ENCODE data around the gene ATAD3C.
"Not testable (repeated sequence)": the region's sequence is repeated elsewhere in the genome, so short reads cannot be mapped to it uniquely, and the experiment has no call there.

ATAD3C gene

DNA sequence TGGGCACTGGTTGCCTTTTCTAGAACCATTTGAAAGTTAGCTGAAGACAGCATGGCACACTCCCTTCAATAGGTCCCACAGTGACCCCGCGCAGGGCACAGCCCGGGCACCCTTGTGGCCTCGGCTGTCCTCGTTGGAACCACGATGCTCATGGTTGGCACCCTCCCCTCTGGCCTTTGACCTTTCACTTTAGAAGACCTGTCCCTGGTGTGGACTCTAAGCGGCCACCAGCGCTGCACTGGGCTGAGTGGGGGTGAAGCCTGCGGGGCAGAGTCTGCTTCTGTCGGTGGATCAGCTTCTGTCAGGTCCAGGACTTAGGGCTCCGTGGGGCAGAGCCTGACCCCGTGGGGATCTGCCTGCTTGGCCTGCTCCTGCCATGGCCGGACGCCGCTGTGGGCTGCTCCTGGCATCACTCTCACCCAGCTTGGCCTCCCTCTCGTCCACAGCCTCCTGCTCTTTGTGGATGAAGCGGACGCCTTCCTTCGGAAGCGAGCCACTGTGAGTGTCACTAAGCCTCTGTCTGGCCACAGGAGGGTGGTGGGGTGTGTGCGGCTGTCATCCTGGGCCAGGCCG lies 7.3 kb downstream of the ATAD3C start:
- ATAC-seq (ENCODE audit: low read depth); H3K4me1 Mint-ChIP-seq; H3K4me3 Mint-ChIP-seq; H3K36me3 Mint-ChIP-seq; DNase-seq (ENCODE audit: low spot score in 2 of 2); H3K27me3 Mint-ChIP-seq; H3K9me3 Mint-ChIP-seq; H3K27ac Mint-ChIP-seq: not testable (repeated sequence)

DNA sequence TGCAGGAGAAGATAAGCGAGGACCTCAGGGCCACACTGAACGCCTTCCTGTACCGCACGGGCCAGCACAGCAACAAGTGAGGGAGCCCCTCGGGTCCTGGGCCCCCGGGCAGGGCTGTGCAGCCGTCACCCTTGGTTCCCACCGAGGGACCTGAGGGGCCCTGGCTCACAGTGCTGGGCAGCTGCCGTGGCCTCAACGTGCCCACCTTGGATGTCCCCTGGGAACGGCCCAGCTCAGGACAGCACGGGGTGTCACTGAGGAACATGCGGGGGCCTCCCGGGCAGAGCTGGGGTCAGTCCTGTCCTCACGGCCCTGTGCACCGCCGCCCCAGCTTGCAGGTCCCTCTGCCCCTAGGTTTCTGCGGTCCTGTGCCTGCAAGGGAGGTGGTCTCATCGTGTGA lies 9.7 kb downstream of the ATAD3C start:
- H3K4me1 Mint-ChIP-seq; H3K4me3 Mint-ChIP-seq; H3K27me3 Mint-ChIP-seq; H3K36me3 Mint-ChIP-seq; H3K27ac Mint-ChIP-seq; DNase-seq (ENCODE audit: low spot score in 2 of 2); ATAC-seq (ENCODE audit: low read depth); H3K9me3 Mint-ChIP-seq: not testable (repeated sequence)

- not testable (repeated sequence) for H3K4me3 Mint-ChIP-seq; ATAC-seq (ENCODE audit: low read depth); DNase-seq (ENCODE audit: low spot score in 2 of 2); H3K4me1 Mint-ChIP-seq; H3K27me3 Mint-ChIP-seq; H3K9me3 Mint-ChIP-seq; H3K36me3 Mint-ChIP-seq; H3K27ac Mint-ChIP-seq
Observed at GRCh38 chr1:1459711-1460110, 10.2 kb downstream of the ATAD3C start.

GRCh38 chr1:1460540-1461130 lies 11.1 kb downstream of the ATAD3C start:
- H3K27me3 Mint-ChIP-seq, result peaks cover 1% of the 10 kb centered on the region
- H3K4me3 Mint-ChIP-seq, result no peak overlapping the region
- DNase-seq (ENCODE audit: low spot score in 2 of 2) (no peak), ATAC-seq (ENCODE audit: low read depth) (no peak)
- no peaks in the 10 kb centered on the region for H3K4me1 Mint-ChIP-seq
- H3K27ac Mint-ChIP-seq, result no peak overlapping the region
- H3K36me3 Mint-ChIP-seq, result no peaks in the 10 kb centered on the region
- no peaks in the 10 kb centered on the region for H3K9me3 Mint-ChIP-seq

- Mint-ChIP-seq H3K4me1 (no peaks in the 10 kb centered on the region), H3K27me3 (peaks cover 4% of the 10 kb centered on the region), H3K27ac (peak overlapping the region; percentile 35), H3K4me3 (peak overlapping the region; percentile 67), H3K36me3 (no peaks in the 10 kb centered on the region), H3K9me3 (no peaks in the 10 kb centered on the region)
- DNase-seq (ENCODE audit: low spot score in 2 of 2) (no peak), ATAC-seq (ENCODE audit: low read depth) (no peak)
Observed at GRCh38 chr1:1461721-1462317, 12.3 kb downstream of the ATAD3C start.

DNA sequence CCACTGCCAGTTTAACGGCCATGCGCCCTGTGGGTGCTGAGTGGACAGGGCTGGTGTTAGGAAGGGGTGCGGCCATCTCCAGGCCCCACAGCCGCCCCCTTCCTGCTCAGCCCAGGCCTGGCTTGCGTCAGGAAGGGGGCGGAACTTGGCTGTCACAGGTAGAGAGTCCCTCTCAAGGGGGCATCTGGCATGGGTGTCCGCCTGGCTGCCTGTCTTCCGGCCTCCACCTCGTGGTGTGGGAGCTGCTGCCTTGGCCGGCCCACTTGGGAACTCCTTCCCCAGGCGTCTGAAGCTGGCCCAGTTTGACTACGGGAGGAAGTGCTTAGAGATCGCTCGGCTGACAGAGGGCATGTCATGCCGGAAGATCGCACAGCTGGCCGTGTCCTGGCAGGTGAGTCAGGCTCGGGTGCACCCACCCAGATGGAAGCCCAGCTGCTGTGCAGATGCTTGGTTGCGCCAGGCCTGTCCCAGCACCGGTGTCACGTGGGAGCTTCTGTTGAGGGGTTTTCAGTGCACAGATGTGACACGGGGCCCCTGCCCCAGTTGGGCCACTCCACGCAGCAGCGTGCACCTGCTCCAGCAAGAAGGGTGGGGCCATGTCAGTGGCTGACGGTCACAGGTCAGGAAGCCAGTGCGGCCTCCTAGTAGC lies 13.0 kb downstream of the ATAD3C start:
- Mint-ChIP-seq H3K27ac (peak overlapping the region; percentile 35), H3K4me3 (peak overlapping the region; percentile 67)
- DNase-seq (ENCODE audit: low spot score in 2 of 2), result peak in 1 of 2 donors; percentile 26

DNA sequence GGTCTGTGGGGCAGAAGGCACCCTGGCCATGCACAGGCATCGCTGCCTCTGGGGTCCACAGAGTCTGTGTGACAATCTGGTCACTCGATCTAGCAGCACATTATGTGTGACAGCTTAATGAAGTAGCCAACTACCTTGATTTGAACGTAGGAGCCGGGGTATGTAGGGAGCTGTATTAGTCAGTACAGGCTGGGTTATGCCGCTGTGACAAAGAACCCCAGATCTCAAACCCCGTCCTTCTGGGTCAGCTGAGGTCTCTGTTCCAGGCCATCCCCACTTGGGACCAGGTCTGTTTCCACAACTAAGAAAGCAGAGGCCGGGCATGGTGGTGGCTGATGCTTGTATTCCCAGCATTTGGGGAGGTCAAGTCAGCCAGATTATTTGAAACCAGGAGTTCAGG lies 13.8 kb downstream of the ATAD3C start:
- Mint-ChIP-seq H3K36me3 (no peaks in the 10 kb centered on the region), H3K9me3 (no peaks in the 10 kb centered on the region), H3K27ac (no peak overlapping the region), H3K4me1 (no peaks in the 10 kb centered on the region), H3K27me3 (peaks cover 2% of the 10 kb centered on the region), H3K4me3 (no peak overlapping the region)
- DNase-seq (ENCODE audit: low spot score in 2 of 2) (no peak), ATAC-seq (ENCODE audit: low read depth) (no peak)

More for the DNA sequence above, 13.0 kb downstream of the ATAD3C start:
- Mint-ChIP-seq H3K27me3 (peaks cover 2% of the 10 kb centered on the region), H3K4me1 (no peaks in the 10 kb centered on the region), H3K9me3 (no peaks in the 10 kb centered on the region), H3K36me3 (no peaks in the 10 kb centered on the region)
- ATAC-seq (ENCODE audit: low read depth), result peak; percentile 83

DNA sequence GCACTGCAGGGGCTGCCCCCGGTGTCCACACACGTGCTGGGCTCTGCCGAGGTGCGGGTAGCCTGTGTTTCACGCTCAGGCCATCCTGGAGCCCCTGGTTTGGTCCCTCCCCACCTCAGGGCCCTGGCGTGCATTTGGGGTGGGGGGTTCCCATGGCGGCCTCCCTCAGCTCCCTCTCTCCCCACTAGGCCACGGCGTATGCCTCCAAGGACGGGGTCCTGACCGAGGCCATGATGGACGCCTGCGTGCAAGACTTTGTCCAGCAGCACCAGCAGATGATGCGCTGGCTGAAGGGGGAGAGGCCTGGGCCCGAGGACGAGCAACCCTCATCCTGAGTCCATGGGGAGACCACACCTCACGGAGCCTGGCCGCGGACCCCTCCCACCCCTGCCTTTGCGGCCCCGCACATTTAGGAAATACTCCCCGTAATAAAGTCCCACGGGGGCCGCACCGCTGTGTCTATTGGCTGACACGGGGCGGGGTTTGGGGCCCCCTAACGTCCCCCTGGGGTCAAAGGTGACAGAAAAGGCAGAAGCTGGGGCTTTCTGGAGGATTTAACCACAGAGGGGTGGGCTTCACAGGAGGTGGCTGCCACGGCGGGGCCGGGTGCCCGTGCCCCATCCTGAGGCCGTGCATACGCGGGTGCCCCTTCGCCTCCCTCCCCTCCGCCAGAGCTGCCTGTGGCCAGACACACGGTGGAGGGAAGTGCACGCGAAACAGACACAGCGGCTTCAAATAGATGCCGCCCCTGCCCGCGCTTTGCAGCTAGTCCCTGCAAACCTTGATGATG lies 18.9 kb downstream of the ATAD3C start:
- H3K27ac Mint-ChIP-seq; H3K9me3 Mint-ChIP-seq; H3K36me3 Mint-ChIP-seq; DNase-seq (ENCODE audit: low spot score in 2 of 2); ATAC-seq (ENCODE audit: low read depth); H3K4me3 Mint-ChIP-seq; H3K27me3 Mint-ChIP-seq: not testable (repeated sequence)
- peaks cover 14% of the 10 kb centered on the region for H3K4me1 Mint-ChIP-seq

GRCh38 chr1:1470626-1471388 lies 21.3 kb downstream of the ATAD3C start:
- ATAC-seq (ENCODE audit: low read depth), result peak; percentile 23
- H3K9me3 Mint-ChIP-seq, result no peaks in the 10 kb centered on the region

GRCh38 chr1:1471389-1472052 lies 22.0 kb downstream of the ATAD3C start, which contains the start of gene ATAD3B:
Gene ATAD3B (plus strand): TSS chr1:1471765. CDS start chr1:1471885, 120 bp downstream.
- no peaks in the 10 kb centered on the region for H3K9me3 Mint-ChIP-seq
- peaks cover 17% of the 10 kb centered on the region for H3K4me1 Mint-ChIP-seq
- H3K4me3 Mint-ChIP-seq, result peak within 1 kb of the TSS; percentile 91
- H3K27me3 Mint-ChIP-seq, result no peaks in the 10 kb centered on the region
- H3K36me3 Mint-ChIP-seq, result no peaks in the 10 kb centered on the region
- ATAC-seq (ENCODE audit: low read depth), result peak; percentile 95
- DNase-seq (ENCODE audit: low spot score in 2 of 2), result peak; percentile 77 to 80
- peak within 1 kb of the TSS; percentile 93 for H3K27ac Mint-ChIP-seq

More at GRCh38 chr1:1470626-1471388, 21.3 kb downstream of the ATAD3C start:
- Mint-ChIP-seq H3K36me3 (no peaks in the 10 kb centered on the region), H3K27ac (peak overlapping the region; percentile 93), H3K4me1 (peaks cover 17% of the 10 kb centered on the region), H3K27me3 (peaks cover under 1% of the 10 kb centered on the region), H3K4me3 (peak overlapping the region; percentile 91)
- no peak for DNase-seq (ENCODE audit: low spot score in 2 of 2)

DNA sequence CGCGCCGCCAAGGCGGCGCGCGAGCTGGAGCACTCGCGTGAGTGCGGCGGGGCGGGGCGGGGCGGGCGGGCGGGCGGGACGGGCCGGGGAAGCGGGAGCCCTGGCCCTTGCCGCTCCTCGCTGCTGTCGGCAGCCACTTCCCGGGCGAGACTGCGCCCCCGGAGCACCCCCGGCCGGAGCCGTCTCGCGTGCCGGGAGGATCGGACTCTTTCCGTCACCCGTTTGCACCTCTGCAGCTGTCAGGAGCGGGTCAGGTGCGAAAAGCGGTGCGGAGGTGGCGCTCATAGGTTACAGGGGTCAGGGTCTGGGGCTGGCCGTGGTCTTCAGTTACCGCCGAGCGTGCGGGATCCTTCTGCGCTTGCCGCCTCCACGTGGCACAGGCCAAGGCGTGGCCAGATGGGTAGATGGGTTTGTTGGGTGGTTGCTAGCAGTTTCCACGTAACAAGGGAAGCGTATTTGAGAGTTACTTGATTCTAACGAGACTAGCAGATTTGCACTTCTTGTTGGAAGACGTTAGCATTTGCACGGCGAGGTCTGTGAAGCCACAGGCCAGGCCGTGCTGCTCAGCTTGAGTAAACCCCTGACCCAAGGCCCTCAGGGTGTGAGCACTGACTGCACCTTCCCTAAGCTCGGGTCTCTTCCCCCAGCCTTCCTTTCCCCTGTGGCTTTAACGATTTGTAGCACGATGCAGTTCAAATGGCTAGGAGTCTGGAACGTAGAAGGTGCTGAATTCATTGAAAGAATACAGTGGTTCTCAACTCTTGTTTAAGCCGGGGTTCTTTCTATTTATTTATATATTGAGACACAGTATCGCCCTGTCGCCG lies 22.8 kb downstream of the ATAD3C start:
- Mint-ChIP-seq H3K4me1 (peaks cover 17% of the 10 kb centered on the region), H3K4me3 (peak overlapping the region; percentile 72)
- H3K27me3 Mint-ChIP-seq, H3K36me3 Mint-ChIP-seq, H3K27ac Mint-ChIP-seq, H3K9me3 Mint-ChIP-seq: not testable (repeated sequence)
- DNase-seq (ENCODE audit: low spot score in 2 of 2) (peak in 1 of 2 donors; percentile 35), ATAC-seq (ENCODE audit: low read depth) (peak; percentile 37)

DNA sequence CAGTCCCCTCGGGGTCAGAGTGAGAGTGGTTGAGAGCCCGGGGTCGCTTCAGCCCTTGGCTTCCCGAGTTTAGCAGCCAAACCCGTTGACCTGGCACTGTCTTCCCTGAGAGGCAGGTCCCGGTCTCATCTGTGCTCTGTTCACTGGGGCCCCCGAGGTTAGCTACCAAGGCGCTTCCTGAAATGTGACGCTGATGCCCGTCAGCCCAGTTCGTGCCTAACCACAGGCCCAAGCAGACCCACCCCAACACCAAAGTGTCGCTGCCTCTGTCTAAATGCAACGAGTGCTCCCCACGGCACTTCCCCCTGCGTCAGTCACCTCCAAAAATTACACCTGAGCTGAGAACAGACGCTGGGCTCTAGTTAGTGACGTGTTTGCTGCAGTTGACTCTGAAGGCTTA lies 26.5 kb downstream of the ATAD3C start:
- not testable (repeated sequence) for H3K4me3 Mint-ChIP-seq, H3K27me3 Mint-ChIP-seq

More for the DNA sequence above, 26.5 kb downstream of the ATAD3C start:
- not testable (repeated sequence) for H3K36me3 Mint-ChIP-seq; H3K27ac Mint-ChIP-seq; H3K9me3 Mint-ChIP-seq; ATAC-seq (ENCODE audit: low read depth); DNase-seq (ENCODE audit: low spot score in 2 of 2)
- peaks cover 15% of the 10 kb centered on the region for H3K4me1 Mint-ChIP-seq
